Fibroblast of skin of left quadriceps (primary cell): ENCODE results near the gene PSMB3.
A peak's percentile ranks its signal among the peaks of the same experiment; 100 is the strongest.

Experiments used
- DNase-seq, 2 experiments: peaks; one replicate each; pipeline ENCODE4 v3.0.0-alpha.2; 2013; ENCODE audit warnings: low read depth in 2 of 2

PSMB3 gene

GRCh38 chr17:38752308-38753070 lies at the start of gene PSMB3:
TSS of gene PSMB3 (plus strand) at chr17:38752741. CDS start at chr17:38752827, 86 bp downstream.
- DNase-seq: peak; percentile 99

DNA sequence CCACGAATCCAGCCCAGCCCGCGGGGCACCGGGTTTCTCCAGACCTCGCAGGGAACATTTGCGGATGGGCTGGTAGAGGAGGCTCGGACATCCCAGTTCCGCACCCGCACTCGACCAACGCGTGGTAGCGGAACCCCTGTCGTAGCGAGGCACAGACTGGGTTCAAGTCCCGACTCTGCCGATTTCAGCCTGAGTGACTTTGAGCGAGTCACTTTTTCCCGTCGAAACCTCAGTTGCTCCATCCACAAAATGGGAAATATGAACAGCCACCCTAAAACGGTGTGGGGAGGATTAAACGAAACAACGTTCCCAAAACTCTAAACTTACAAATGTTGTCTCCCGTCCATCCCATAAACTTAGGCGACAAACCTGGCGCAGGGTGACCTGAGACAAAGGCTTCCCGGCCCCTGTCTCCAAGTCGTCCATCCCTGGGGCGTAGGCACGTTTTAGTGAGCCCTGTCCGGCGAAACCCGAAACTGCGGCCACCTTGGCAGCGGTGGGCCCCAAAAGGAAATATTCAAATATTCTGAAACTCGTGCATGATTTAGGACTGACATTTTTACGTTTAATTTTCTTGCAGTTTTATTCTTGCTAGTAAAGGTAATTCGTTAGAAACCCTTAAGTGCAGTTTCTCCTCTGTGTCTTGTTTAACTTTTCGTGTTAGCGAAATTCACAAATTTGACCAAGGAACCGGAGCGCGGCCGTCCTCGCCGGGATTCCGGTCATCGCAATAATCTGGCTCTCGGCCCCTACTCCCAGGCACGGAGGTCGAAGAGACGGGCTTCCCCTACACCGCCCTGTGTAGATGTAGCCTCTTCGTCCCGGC lies 49.4 kb upstream of the PSMB3 start:
- no peak for DNase-seq

GRCh38 chr17:38703742-38704605 lies 48.6 kb upstream of the PSMB3 start:
- no peak for DNase-seq

GRCh38 chr17:38704606-38705522 lies 47.7 kb upstream of the PSMB3 start, which contains the start of gene MLLT6:
TSS of gene MLLT6 (plus strand) at chr17:38705273. CDS start at chr17:38705633, 360 bp downstream.
- DNase-seq: peak; percentile 51 to 59

GRCh38 chr17:38705523-38705802 lies 47.1 kb upstream of the PSMB3 start:
- no peak for DNase-seq

DNA sequence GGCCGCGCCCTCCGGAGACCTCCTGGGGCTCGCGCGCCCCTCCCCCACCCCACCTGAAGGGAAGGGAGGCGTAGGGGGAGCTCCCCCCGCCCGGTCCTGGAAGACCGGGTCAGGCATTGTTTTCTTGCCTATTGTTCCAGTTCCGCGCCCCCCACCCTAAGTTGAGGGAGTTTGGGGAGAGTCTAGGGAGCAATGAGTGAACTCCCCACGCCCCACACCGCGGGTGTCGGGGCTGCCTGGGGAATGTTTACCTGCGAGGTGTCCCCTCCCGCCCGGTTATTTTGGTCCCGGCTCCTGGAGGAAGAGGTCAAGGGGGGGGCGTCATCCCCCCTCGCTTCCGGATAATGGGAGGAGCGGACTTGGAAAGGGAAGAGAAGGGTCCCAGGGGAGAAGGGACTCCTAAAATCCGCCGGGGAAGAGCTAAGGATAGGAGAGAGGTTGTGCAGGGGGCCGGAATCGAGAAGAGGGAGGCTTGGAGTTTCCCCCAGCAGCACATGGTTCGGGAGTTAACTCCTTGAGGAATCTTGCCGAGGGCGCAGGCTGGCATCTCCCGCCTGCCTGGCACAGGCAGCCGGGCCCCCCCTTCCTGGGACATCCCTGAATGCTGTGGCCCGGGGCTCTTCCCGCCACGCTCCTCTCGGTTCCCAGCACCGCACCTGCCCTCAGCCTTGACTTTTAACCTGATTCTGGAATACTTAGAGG lies 46.6 kb upstream of the PSMB3 start:
- no peak for DNase-seq

GRCh38 chr17:38706505-38707216 lies 45.9 kb upstream of the PSMB3 start:
- no peak for DNase-seq

DNA sequence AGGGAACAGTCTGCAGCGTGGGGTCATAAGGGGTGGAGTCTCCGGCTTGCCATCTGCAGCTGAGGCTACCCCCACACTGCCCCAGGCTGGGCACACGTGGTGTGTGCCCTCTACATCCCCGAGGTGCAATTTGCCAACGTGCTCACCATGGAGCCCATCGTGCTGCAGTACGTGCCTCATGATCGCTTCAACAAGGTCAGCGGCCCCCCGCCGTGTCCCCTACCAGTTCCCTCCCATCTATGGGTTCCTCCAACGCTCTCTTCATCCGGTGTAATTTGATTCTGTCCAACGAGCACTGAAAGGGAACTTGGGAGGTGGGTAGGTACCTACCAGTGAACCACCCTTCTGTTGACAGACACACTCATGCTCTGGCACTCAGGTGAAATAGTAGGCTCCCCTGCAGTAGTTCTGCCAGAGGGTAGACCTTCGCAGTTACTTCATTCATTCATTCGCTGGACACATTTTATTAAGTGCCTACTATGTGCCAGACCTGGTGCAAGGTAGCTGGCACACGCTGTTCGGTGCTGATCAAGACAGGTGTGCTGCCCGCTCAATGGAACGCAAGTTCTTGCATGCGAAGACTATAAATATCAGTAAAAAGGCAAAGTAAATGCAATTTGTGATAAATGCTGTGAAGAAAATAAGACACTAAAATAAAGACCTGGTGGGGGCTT lies 44.7 kb upstream of the PSMB3 start:
- DNase-seq: no peak

DNA sequence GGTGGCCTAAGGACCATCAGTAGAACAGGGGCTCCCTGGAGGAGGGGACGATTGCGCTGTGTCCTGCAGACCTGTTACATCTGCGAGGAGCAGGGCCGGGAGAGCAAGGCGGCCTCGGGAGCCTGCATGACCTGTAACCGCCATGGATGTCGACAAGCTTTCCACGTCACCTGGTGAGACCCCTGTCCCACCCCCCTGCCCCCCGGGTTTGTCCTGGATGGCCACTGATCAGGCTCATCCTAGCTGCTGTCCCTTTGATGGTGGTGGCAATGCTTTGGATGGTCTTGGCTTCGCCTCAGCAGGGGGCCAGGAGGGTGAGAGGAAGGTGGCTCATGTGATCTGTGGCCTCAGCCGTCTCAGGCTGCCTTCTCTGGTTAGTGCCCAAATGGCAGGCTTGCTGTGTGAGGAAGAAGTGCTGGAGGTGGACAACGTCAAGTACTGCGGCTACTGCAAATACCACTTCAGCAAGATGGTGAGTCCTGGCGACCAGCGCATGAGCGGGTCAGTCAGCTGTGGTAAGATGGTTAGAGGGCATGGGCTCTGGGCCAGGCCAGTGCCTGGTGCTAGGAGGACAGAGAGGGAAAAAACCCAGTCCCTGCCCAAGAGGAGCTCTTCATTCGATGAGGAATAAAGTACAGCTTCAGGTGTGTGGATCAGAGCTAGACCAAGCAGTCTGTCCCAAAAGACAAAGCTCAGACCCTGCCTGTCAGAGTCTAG lies 43.3 kb upstream of the PSMB3 start:
- DNase-seq: no peak

DNA sequence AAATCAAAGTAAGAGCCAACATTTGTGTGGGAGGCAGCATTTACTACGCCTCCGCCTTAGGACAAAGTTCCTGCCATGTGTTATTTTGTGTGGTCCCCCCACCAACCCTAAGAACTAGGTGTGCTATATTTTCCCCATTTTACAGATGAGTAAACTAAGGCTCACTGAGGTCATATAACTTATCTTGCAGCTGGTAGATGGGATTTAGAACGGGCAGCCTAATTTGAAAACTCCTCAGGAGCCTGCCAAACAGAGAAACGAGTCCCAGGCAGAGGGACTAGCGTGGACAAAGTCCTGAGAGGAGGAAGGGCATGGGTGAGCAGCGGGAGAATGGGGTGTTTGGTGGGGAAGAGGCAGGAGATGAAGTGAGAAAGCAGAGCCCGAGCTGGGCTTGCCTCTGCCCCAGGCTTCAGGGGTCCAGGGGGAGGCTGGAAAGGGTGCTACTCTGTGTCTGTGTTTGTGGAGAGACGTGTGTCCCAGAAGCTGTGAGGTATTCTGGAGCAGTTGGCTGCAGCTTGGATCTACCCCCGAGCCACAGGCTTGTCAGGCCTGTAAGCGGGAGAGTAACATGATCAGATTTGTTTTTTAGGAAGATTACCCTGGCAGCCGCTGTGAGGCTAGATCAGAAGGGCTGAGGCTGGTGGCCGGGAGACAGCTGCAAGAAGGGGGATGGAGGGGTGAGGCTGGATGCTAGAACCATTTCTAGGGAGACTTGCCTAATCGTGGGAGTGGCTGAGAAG lies 42.5 kb upstream of the PSMB3 start:
- no peak for DNase-seq

DNA sequence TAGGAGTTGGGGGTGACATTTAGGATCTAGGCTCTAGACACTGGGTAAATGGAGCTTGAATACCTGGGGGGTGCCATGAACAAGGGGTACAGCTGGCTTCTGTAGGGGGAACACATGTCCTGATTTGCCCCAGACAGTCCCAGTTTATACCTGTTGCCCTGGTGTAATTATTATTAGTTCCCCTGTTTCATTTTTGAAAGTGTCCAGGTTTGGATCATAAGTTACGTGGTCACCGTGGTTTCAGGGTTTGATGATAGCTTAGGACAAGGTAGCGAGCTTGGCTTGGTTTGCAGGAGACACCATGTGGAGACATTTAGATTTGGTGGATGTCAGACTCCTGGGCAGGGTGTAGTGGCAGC lies 42.0 kb upstream of the PSMB3 start:
- no peak for DNase-seq

DNA sequence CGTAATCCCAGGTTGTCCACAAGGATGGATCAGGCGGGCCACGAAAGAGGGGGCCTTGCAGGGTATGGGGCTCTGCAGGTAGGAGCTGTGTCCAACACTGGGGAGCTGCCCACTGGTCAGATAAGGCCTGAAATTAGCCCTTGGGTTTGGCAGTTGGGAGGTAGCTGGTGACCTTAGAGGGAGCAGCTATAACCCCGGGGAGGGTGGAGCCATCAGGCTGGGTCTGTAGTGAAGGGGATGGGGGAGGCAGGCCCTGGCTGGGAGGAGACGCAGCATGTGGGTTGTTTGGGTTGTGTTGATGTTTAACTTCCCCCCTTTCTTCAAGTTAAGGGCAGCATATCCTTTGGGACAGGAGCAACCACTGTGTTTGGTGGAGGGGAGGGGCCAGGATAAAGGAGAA lies 41.6 kb upstream of the PSMB3 start:
- no peak for DNase-seq

- DNase-seq: no peak
These were observed 40.6 kb upstream of the PSMB3 start for GRCh38 chr17:38711792-38712571.

- DNase-seq: no peak
These were observed 39.9 kb upstream of the PSMB3 start for GRCh38 chr17:38712593-38712992.

- DNase-seq: no peak
These were observed 39.0 kb upstream of the PSMB3 start for GRCh38 chr17:38713456-38714075.

DNA sequence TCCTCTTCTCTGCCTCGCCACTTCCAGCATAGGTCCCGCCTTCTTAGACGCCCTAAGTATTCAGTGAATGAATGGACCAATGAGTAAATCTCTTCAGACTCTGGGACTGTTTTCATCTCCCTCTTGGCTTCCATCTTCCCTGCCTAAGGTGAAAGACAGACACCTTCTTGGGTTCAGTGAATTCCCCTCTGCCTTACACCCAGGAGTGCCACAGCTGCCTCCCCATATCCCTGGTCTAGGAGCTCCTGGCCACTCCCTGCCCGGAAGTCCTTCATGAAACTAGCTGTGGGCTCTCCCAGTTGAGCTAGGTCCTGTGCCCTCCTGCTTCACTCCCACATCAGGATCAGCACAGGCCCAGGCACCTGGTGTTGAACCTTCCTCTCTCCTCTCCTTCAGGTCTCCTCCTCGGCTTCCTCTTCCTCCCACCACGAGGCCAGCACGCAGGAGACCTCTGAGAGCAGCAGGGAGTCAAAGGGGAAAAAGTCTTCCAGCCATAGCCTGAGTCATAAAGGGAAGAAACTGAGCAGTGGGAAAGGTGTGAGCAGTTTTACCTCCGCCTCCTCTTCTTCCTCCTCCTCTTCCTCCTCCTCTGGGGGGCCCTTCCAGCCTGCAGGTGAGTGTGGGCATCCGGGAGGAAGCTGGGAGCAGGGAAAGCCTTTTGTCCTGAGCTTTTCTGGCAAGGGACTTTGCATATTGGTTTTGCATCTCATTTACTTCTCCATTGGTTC lies 37.2 kb upstream of the PSMB3 start:
- DNase-seq: no peak
